ENCODE results near the gene GPR68.

DNA sequence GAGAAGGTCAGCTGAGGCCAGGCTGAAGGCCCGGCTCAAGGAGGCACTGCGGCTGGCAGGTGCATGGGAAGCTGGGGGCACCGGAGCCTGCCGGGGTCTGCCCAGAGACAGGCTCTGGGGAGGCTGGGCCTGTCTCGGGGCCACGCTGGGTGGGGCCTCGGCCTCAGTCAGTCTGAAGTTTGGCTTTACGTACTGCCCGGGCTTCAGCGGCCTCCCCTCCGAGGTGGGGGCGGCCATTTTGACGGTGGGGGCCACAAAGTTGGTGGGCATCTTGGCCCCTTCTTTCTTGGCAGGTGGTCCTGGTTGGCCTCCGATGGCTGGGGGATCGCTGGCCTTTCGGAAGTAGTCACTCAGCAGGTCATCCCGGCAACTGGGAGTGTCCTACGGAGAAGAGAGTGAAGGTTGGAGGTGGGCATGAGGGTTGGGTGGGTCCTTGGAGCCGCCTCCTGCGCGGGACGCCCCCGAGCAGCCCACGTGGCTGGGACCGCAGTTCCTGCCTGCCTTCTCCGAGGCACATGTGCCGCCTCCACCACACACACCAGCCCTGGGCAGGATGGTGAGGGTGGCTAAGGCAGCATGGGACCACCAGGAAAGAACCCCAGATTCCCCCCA, 28.9 kb upstream of the GPR68 start:
- TF ChIP-seq, protein P1, sequence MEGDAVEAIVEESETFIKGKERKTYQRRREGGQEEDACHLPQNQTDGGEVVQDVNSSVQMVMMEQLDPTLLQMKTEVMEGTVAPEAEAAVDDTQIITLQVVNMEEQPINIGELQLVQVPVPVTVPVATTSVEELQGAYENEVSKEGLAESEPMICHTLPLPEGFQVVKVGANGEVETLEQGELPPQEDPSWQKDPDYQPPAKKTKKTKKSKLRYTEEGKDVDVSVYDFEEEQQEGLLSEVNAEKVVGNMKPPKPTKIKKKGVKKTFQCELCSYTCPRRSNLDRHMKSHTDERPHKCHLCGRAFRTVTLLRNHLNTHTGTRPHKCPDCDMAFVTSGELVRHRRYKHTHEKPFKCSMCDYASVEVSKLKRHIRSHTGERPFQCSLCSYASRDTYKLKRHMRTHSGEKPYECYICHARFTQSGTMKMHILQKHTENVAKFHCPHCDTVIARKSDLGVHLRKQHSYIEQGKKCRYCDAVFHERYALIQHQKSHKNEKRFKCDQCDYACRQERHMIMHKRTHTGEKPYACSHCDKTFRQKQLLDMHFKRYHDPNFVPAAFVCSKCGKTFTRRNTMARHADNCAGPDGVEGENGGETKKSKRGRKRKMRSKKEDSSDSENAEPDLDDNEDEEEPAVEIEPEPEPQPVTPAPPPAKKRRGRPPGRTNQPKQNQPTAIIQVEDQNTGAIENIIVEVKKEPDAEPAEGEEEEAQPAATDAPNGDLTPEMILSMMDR (IDR thresholded peaks at IDR 0.05; ENCODE audit: poor library complexity), result no peak
- no peak for TF ChIP-seq EZH2 (IDR thresholded peaks at IDR 0.05; ENCODE audit: borderline replicate concordance)
- no peak for TF ChIP-seq EZH2phosphoT487 (IDR thresholded peaks at IDR 0.05; ENCODE audit: low read depth, severe bottlenecking, unreplicated experiment)
